ENCODE measurements around the gene MOCS3. TPM values are rescaled to one million over a fixed set of nuclear protein-coding genes. Genes with fewer than 3 reads are reported as not detected.

Gene MOCS3
- total RNA-seq, 1 donor from 2014 or later: 4.3 TPM

DNA sequence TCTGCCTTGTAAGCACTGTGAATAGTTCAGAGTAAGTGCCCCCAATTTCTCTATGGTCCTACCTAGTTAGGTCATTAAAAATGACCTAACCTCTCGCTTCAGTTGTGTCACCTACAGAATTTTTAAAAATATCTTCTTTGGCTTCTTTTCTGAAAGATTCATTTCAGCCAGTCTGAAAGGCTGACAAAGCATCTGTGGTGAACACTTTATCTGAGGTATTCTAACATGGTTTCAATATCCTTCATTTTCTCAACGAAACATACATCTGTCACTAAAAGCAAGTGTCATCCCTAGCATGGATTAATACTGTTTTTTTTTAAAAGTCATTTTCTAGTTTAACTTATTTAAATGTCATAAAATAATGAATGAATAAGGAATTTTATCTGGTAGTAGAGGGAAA lies 5.4 kb upstream of the MOCS3 start:
- Mint-ChIP-seq H3K4me1 (ENCODE audit: low read depth) (peaks cover 25% of the 10 kb centered on the region), H3K27me3 (ENCODE audit: low read depth) (no peaks in the 10 kb centered on the region), H3K27ac (ENCODE audit: unreplicated experiment) (no peak overlapping the region), H3K9me3 (ENCODE audit: low read depth) (no peaks in the 10 kb centered on the region), H3K4me3 (ENCODE audit: unreplicated experiment) (no peak overlapping the region), H3K36me3 (ENCODE audit: low read depth) (peaks cover 9% of the 10 kb centered on the region)
- no peak for DNase-seq (ENCODE audit: low spot score)
- TF ChIP-seq, protein P1, sequence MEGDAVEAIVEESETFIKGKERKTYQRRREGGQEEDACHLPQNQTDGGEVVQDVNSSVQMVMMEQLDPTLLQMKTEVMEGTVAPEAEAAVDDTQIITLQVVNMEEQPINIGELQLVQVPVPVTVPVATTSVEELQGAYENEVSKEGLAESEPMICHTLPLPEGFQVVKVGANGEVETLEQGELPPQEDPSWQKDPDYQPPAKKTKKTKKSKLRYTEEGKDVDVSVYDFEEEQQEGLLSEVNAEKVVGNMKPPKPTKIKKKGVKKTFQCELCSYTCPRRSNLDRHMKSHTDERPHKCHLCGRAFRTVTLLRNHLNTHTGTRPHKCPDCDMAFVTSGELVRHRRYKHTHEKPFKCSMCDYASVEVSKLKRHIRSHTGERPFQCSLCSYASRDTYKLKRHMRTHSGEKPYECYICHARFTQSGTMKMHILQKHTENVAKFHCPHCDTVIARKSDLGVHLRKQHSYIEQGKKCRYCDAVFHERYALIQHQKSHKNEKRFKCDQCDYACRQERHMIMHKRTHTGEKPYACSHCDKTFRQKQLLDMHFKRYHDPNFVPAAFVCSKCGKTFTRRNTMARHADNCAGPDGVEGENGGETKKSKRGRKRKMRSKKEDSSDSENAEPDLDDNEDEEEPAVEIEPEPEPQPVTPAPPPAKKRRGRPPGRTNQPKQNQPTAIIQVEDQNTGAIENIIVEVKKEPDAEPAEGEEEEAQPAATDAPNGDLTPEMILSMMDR (IDR thresholded peaks at IDR 0.05): no peak

DNA sequence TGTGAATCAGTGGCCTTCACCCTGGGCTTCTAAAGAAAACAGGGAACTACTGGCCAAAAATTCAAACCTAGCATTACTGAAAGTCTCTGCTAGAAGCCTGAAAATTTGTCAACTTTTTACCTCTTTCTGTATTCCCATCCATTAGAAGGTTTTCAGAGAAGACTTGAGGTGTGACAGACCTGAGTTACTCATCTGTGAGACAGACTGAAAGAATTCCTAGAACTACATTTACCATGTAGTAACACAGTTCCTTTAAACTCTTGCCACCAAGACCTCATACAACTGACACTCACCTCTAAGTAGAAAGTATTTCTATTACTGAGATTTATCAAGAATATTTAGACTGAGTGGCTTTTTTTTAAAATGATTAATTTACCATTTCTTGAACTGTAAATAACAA lies 4.8 kb upstream of the MOCS3 start:
- TF ChIP-seq, protein P1 (IDR thresholded peaks at IDR 0.05): no peak
- H3K36me3 Mint-ChIP-seq (ENCODE audit: low read depth): peaks cover 9% of the 10 kb centered on the region

DNA sequence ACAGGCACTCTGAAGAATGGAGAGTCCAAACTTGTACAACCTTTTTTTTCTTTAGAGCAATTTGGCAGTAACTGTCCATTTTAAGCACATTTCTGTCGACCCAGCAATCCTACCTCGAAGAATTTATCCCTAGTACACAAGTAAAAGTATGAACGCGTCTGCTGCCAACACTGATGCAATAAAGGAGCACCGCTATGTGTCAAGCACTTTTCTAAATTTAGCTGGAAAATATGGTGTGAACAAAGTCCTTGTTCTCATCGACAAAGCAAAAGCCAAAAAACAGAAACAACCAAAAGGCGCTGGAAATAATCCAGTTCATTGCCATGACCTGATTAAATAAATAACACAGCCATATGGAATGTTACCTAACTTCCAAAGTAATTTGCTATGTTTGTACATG lies 1.3 kb upstream of the MOCS3 start:
- Mint-ChIP-seq H3K27ac (ENCODE audit: unreplicated experiment) (peak overlapping the region; percentile 99), H3K9me3 (ENCODE audit: low read depth) (peaks cover 4% of the 10 kb centered on the region), H3K27me3 (ENCODE audit: low read depth) (no peaks in the 10 kb centered on the region), H3K4me1 (ENCODE audit: low read depth) (peaks cover 44% of the 10 kb centered on the region), H3K4me3 (ENCODE audit: unreplicated experiment) (peak overlapping the region; percentile 97), H3K36me3 (ENCODE audit: low read depth) (peaks cover 3% of the 10 kb centered on the region)
- TF ChIP-seq, protein P1 (IDR thresholded peaks at IDR 0.05): no peak
- DNase-seq (ENCODE audit: low spot score): no peak

More for the DNA sequence above, 4.8 kb upstream of the MOCS3 start:
- H3K4me3 Mint-ChIP-seq (ENCODE audit: unreplicated experiment): no peak overlapping the region
- H3K9me3 Mint-ChIP-seq (ENCODE audit: low read depth): no peaks in the 10 kb centered on the region
- H3K27me3 Mint-ChIP-seq (ENCODE audit: low read depth): no peaks in the 10 kb centered on the region
- DNase-seq (ENCODE audit: low spot score): no peak
- H3K27ac Mint-ChIP-seq (ENCODE audit: unreplicated experiment): no peak overlapping the region
- H3K4me1 Mint-ChIP-seq (ENCODE audit: low read depth): peaks cover 27% of the 10 kb centered on the region

DNA sequence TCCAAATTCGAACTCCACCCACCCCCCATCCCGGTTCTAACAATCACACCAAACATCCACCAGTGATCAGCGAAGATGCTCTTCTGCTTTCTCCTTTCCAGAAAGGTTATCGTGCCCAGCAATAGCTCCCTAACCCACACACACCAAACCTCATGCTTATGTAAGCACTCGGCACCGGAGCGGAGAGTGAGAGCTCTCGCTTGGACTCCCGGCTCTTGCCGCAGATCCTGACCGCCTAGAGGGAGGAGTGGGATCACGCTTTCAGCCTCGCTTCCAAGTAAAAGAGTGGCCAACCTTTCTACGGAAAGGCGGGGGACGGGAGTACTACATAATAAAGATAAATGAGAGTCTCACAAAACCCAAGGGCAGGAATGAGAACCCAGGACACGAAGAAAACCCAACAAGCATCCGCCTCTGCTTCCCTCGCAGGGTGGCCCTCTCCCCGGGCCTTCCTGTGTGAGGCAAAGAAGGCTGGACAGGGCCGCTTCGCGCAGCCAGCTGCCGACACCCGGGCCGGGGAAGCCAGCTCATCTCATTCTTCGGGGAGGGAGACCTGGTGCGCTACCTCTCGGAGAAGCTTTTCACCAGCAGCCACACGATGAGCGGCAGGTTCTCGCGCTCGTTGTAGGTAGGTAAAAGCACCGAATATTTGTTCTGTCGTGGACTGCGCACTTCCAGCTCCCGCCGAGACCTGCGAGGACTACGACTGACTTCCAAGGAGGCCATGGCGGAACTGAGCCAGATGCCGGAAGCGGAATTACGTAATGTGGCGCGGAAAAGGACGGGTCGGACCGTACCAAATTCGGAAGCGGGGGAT lies 612 bp upstream of the MOCS3 start, which contains the start of gene DPM1:
Gene DPM1 (minus strand): TSS at position 735 of the 817 bp plus-strand sequence. CDS start 9 bp downstream, at position 726.
- Mint-ChIP-seq H3K4me1 (ENCODE audit: low read depth) (peaks cover 44% of the 10 kb centered on the region), H3K9me3 (ENCODE audit: low read depth) (peaks cover 4% of the 10 kb centered on the region), H3K4me3 (ENCODE audit: unreplicated experiment) (peak within 1 kb of the TSS; percentile 97), H3K27ac (ENCODE audit: unreplicated experiment) (peak within 1 kb of the TSS; percentile 99), H3K27me3 (ENCODE audit: low read depth) (no peaks in the 10 kb centered on the region), H3K36me3 (ENCODE audit: low read depth) (peaks cover 4% of the 10 kb centered on the region)
- no peak for DNase-seq (ENCODE audit: low spot score)
- TF ChIP-seq, protein P1 (IDR thresholded peaks at IDR 0.05): peak; percentile 14

DNA sequence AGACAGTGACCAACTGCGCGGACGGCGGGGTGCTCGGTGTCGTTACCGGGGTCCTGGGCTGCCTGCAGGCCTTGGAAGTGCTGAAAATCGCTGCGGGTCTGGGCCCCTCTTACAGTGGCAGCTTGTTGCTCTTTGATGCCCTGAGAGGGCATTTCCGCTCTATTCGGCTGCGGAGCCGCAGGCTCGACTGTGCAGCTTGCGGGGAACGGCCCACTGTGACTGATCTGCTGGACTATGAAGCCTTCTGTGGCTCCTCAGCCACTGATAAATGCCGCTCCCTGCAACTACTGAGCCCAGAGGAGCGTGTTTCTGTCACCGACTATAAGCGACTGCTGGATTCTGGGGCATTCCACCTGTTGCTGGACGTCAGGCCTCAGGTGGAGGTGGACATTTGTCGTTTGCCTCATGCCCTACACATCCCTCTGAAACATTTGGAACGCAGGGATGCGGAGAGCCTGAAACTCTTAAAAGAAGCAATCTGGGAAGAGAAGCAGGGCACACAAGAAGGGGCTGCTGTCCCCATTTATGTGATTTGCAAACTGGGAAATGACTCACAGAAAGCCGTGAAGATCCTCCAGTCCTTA lies 1.0 kb downstream of the MOCS3 start:
- Mint-ChIP-seq H3K27me3 (ENCODE audit: low read depth) (no peaks in the 10 kb centered on the region), H3K4me3 (ENCODE audit: unreplicated experiment) (peak overlapping the region; percentile 97), H3K4me1 (ENCODE audit: low read depth) (peaks cover 44% of the 10 kb centered on the region), H3K27ac (ENCODE audit: unreplicated experiment) (peak overlapping the region; percentile 99), H3K36me3 (ENCODE audit: low read depth) (peaks cover 4% of the 10 kb centered on the region), H3K9me3 (ENCODE audit: low read depth) (peaks cover 4% of the 10 kb centered on the region)
- no peak for DNase-seq (ENCODE audit: low spot score)
- TF ChIP-seq, protein P1 (IDR thresholded peaks at IDR 0.05): no peak

Measured in chondrocyte (in vitro differentiated cells).